IPS-18c (cell line): Measurements from ENCODE around the gene TMEM63C.

Experiments
- H3K4me3 ChIP-seq: 2 replicates; pipeline ENCODE4 v1.7.0; 2013; ENCODE audit warnings: low read depth, mild to moderate bottlenecking, low read length, moderate library complexity; ENCODE audit not compliant: insufficient read depth
- H3K9me3 ChIP-seq: one replicate; pipeline ENCODE4 v1.6.1; 2013; ENCODE audit warnings: mild to moderate bottlenecking, low read length, moderate library complexity; ENCODE audit not compliant: control insufficient read depth, insufficient read depth

The TMEM63C gene

GRCh38 chr14:77306851-77307496, 125.4 kb downstream of the TMEM63C start:
- Histone ChIP-seq H3K9me3 (no peaks in the 10 kb centered on the region), H3K4me3 (no peak overlapping the region)
